H1 (cell line): ENCODE measurements around the gene KIAA1671. TPM values are rescaled to one million over a fixed set of nuclear protein-coding genes. Genes with fewer than 3 reads are reported as not detected.

ENCODE experiments used
- CTCF ChIA-PET: fragments of 300-600 bp; sonication (Branson Sonifier 250); formaldehyde crosslinking; loops from one replicate; lab custom pipeline; 2021; ENCODE audit not compliant: partially characterized antibody; lab: Charles Lee
- POLR2A ChIA-PET: fragments of 300-600 bp; sonication (Branson Sonifier 250); formaldehyde crosslinking; loops from one replicate; lab custom pipeline; 2021; ENCODE audit warnings: inconsistent platforms; ENCODE audit not compliant: partially characterized antibody; lab: Charles Lee
- DNase-seq, 2 experiments: peaks; one replicate each; pipeline versions ENCODE4 v3.0.0 to v3.0.0-alpha.2; 2010 to 2022; ENCODE audit warnings: low spot score in 2 of 2, low read depth in 1 of 2, mixed read lengths in 1 of 2
- FAIRE-seq: peaks from 2 replicates; lab custom pipeline; 2011; peaks lifted over from hg19 to GRCh38; lab: Jason Lieb, UNC
- H2AFZ ChIP-seq: 2 replicates; pipeline ENCODE4 v1.8.1; 2012; ENCODE audit warnings: low read length, inconsistent platforms
- H2AK5ac ChIP-seq: 2 replicates; pipeline ENCODE4 v1.6.1; 2013; ENCODE audit warnings: low read depth, low read length
- H2BK120ac ChIP-seq: replicated peaks from 2 replicates; pipeline ENCODE3; 2013; ENCODE audit warnings: low read depth, low read length, inconsistent platforms
- H2BK12ac ChIP-seq: 2 replicates; pipeline ENCODE4 v1.6.1; 2013; ENCODE audit warnings: low read depth, low read length
- H2BK15ac ChIP-seq: 2 replicates; pipeline ENCODE4 v1.6.1; 2013; ENCODE audit warnings: low read length
- H2BK20ac ChIP-seq: 2 replicates; pipeline ENCODE4 v1.6.1; 2013; ENCODE audit warnings: low read length
- H2BK5ac ChIP-seq: 2 replicates; pipeline ENCODE4 v1.6.1; 2013; ENCODE audit warnings: low read depth, low read length
- H3K14ac ChIP-seq: 2 replicates; pipeline ENCODE4 v1.6.1; 2013; ENCODE audit warnings: inconsistent platforms; ENCODE audit not compliant: insufficient read length
- H3K18ac ChIP-seq: 2 replicates; pipeline ENCODE4 v1.6.1; 2013; ENCODE audit warnings: low read length; ENCODE audit errors: extremely low read depth
- H3K23ac ChIP-seq: 2 replicates; pipeline ENCODE4 v1.6.1; 2013; ENCODE audit warnings: inconsistent platforms; ENCODE audit not compliant: insufficient read length
- H3K23me2 ChIP-seq: 2 replicates; pipeline ENCODE4 v1.6.1; 2013; ENCODE audit warnings: low read depth, low read length
- H3K27ac ChIP-seq: 2 replicates; pipeline ENCODE4 v1.6.1; 2011; ENCODE audit warnings: low read depth, low read length, inconsistent platforms
- H3K27me3 ChIP-seq, 4 experiments: replicated peaks in 1 of 4; 1 replicate in 1 of 4; 2 replicates in 3 of 4; pipeline versions ENCODE4 v1.6.1 to v1.8.1; 2011 to 2013; ENCODE audit warnings: low read length in 3 of 4, mild to moderate bottlenecking in 3 of 4, inconsistent platforms in 2 of 4, mixed read lengths in 2 of 4, moderate library complexity in 1 of 4; ENCODE audit not compliant: control insufficient read depth in 3 of 4, insufficient read depth in 3 of 4; ENCODE audit errors: extremely low read depth in 1 of 4
- H3K36me3 ChIP-seq, 4 experiments: 2 replicates each; pipeline versions ENCODE4 v1.6.1 to v1.8.1; 2011 to 2013; ENCODE audit warnings: mild to moderate bottlenecking in 4 of 4, low read length in 3 of 4, moderate library complexity in 2 of 4, control low read depth in 1 of 4, inconsistent platforms in 1 of 4; ENCODE audit not compliant: insufficient read depth in 4 of 4, control insufficient read depth in 2 of 4
- H3K4ac ChIP-seq: replicated peaks from 2 replicates; pipeline ENCODE3; 2013; ENCODE audit warnings: low read length, low read depth, mixed read lengths, inconsistent platforms; ENCODE audit not compliant: insufficient read length
- H3K4me1 ChIP-seq, 4 experiments: replicated peaks in 1 of 4; 1 replicate in 1 of 4; 2 replicates in 3 of 4; pipeline versions ENCODE4 v1.6.1 to v1.8.1; 2011 to 2013; ENCODE audit warnings: low read length in 3 of 4, inconsistent platforms in 2 of 4, mixed read lengths in 1 of 4; ENCODE audit not compliant: insufficient read depth in 4 of 4, control insufficient read depth in 3 of 4
- H3K4me2 ChIP-seq, 2 experiments: 2 replicates each; pipeline versions ENCODE4 v1.6.1 to v1.8.1; 2011 to 2013; ENCODE audit warnings: low read depth in 2 of 2, low read length in 2 of 2, control low read depth in 1 of 2, inconsistent platforms in 1 of 2, mild to moderate bottlenecking in 1 of 2; ENCODE audit not compliant: insufficient read depth in 1 of 2
- H3K4me3 ChIP-seq, 4 experiments: fragments of 200-600, 300-600 bp in 1 of 4; sonication (generic), shearing (Covaris generic), sonication (Bioruptor Twin) in 1 of 4; 2 replicates each; pipeline versions ENCODE4 v1.5.1 to v1.8.1; 2011 to 2016; ENCODE audit warnings: low read length in 4 of 4, low read depth in 3 of 4, control low read depth in 2 of 4, inconsistent platforms in 2 of 4, mild to moderate bottlenecking in 2 of 4, mixed read lengths in 1 of 4, moderate library complexity in 1 of 4; ENCODE audit not compliant: insufficient read depth in 2 of 4; ENCODE audit errors: extremely low read depth in 1 of 4
- H3K56ac ChIP-seq: replicated peaks from 2 replicates; pipeline ENCODE3; 2013; ENCODE audit warnings: low read depth, mild to moderate bottlenecking, mixed read lengths, low read length, inconsistent platforms; ENCODE audit not compliant: insufficient read length
- H3K79me1 ChIP-seq: 2 replicates; pipeline ENCODE4 v1.6.1; 2013; ENCODE audit warnings: low read depth, low read length, control low read depth
- H3K79me2 ChIP-seq, 2 experiments: 2 replicates each; pipeline versions ENCODE4 v1.6.1 to v1.8.1; 2012 to 2013; ENCODE audit warnings: low read length in 2 of 2, mild to moderate bottlenecking in 2 of 2, inconsistent platforms in 1 of 2; ENCODE audit not compliant: insufficient read depth in 2 of 2, control insufficient read depth in 1 of 2
- H3K9ac ChIP-seq, 4 experiments: replicated peaks in 1 of 4; 1 replicate in 1 of 4; 2 replicates in 3 of 4; pipeline versions ENCODE4 v1.6.1 to v1.8.1; 2011 to 2013; ENCODE audit warnings: low read depth in 3 of 4, low read length in 3 of 4, control low read depth in 2 of 4, mild to moderate bottlenecking in 2 of 4, moderate library complexity in 2 of 4, inconsistent platforms in 1 of 4; ENCODE audit errors: extremely low read depth in 1 of 4
- H3K9me3 ChIP-seq, 2 experiments: 2 replicates each; pipeline versions ENCODE4 v1.6.1 to v1.8.1; 2012 to 2013; ENCODE audit warnings: mild to moderate bottlenecking in 2 of 2, moderate library complexity in 2 of 2, control low read depth in 1 of 2, inconsistent platforms in 1 of 2, low read depth in 1 of 2, low read length in 1 of 2, mixed read lengths in 1 of 2; ENCODE audit not compliant: insufficient read depth in 2 of 2
- H4K20me1 ChIP-seq, 2 experiments: replicated peaks in 1 of 2; 2 replicates each; pipeline versions ENCODE3 to v1.8.1; 2011 to 2013; ENCODE audit warnings: inconsistent platforms in 2 of 2, low read length in 2 of 2, mild to moderate bottlenecking in 1 of 2; ENCODE audit not compliant: insufficient read depth in 2 of 2, control insufficient read depth in 1 of 2
- H4K5ac ChIP-seq: 2 replicates; pipeline ENCODE4 v1.6.1; 2013; ENCODE audit warnings: low read length, low read depth, mixed read lengths, inconsistent platforms; ENCODE audit not compliant: insufficient read length
- H4K8ac ChIP-seq: 2 replicates; pipeline ENCODE4 v1.8.0; 2013; ENCODE audit warnings: mild to moderate bottlenecking, moderate library complexity, low read length, inconsistent platforms; ENCODE audit not compliant: insufficient read depth; ENCODE audit errors: extremely low read depth
- H4K91ac ChIP-seq: replicated peaks from 2 replicates; pipeline ENCODE3; 2013; ENCODE audit warnings: low read length, mixed read lengths, inconsistent platforms; ENCODE audit not compliant: insufficient read length
- BRCA1 ChIP-seq: IDR thresholded peaks from 2 replicates; pipeline ENCODE4 v1.6.1; 2012; ENCODE audit warnings: low read depth, low read length, improper control_type of control experiment
- CHD2 ChIP-seq: IDR thresholded peaks from 2 replicates; pipeline ENCODE4 v1.6.1; 2012; ENCODE audit warnings: low read length, improper control_type of control experiment
- HDAC6 ChIP-seq: IDR thresholded peaks from one replicate; pipeline ENCODE4 v1.7.1; 2012; ENCODE audit warnings: low read depth, mild to moderate bottlenecking, inconsistent platforms, low read length, moderate library complexity
- MAFK ChIP-seq: IDR thresholded peaks from 2 replicates; pipeline ENCODE4 v1.6.1; 2012; ENCODE audit warnings: low read depth, mild to moderate bottlenecking, improper control_type of control experiment, low read length
- MAX ChIP-seq: IDR thresholded peaks from 2 replicates; pipeline ENCODE4 v1.6.1; 2012; ENCODE audit warnings: inconsistent platforms
- NRF1 ChIP-seq: IDR thresholded peaks from 2 replicates; pipeline ENCODE4 v1.6.1; 2011; ENCODE audit warnings: mild to moderate bottlenecking, low read depth, low read length, improper control_type of control experiment
- POLR2A ChIP-seq, 2 experiments: IDR thresholded peaks; 1 replicate in 1 of 2; 2 replicates in 1 of 2; pipeline ENCODE4 v1.6.1; 2011; ENCODE audit warnings: low read depth in 2 of 2, low read length in 2 of 2, mild to moderate bottlenecking in 2 of 2; ENCODE audit errors: control extremely low read depth in 1 of 2
- RFX5 ChIP-seq: IDR thresholded peaks from 2 replicates; pipeline ENCODE4 v1.6.1; 2011; ENCODE audit warnings: low read depth, low read length, improper control_type of control experiment, borderline replicate concordance
- SIN3A ChIP-seq, 2 experiments: IDR thresholded peaks in 1 of 2; conservative IDR thresholded peaks in 1 of 2; 2 replicates each; pipeline ENCODE4 v1.6.1; 2011 to 2012; ENCODE audit warnings: low read length in 2 of 2, improper control_type of control experiment in 1 of 2, low read depth in 1 of 2, mild to moderate bottlenecking in 1 of 2
- SIRT6 ChIP-seq: IDR thresholded peaks from one replicate; pipeline ENCODE4 v1.7.1; 2012; ENCODE audit warnings: low read length, inconsistent platforms
- USF2 ChIP-seq: IDR thresholded peaks from 2 replicates; pipeline ENCODE4 v1.6.1; 2011; ENCODE audit warnings: low read length, improper control_type of control experiment
- WGBS, 2 experiments: shearing (Covaris generic) in 1 of 2; methylation state at CpG; one replicate each; pipeline versions ENCODE4 v1.1.6 to v1.1.7; 2013 to 2015; ENCODE audit warnings: low lambda C conversion rate in 2 of 2, mixed read lengths in 2 of 2, inconsistent platforms in 1 of 2, low coverage in 1 of 2, missing lambda C conversion rate in 1 of 2; ENCODE audit not compliant: insufficient replicate concordance in 2 of 2, insufficient coverage in 1 of 2, insufficient read length in 1 of 2; ENCODE audit errors: extremely low coverage in 1 of 2, missing lambda C conversion rate in 1 of 2; 5-methylcytosine and 5-hydroxymethylcytosine counted together
- polyA plus RNA-seq, 7 experiments: library from polyadenylated mRNA; depleted of rRNA in 3 of 7; stranded (reverse) in 5 of 7; unstranded in 2 of 7; fragments of >200 nt in 5 of 7; fragments of 200-250 nt in 2 of 7; gene quantifications; 1 replicate in 5 of 7; 2 replicates in 1 of 7; 4 replicates in 1 of 7; pipeline versions ENCODE4 v1.2.1 to v1.2.3, GENCODE V29; 2011 to 2013; ENCODE audit warnings: missing spikeins in 2 of 7, mixed read lengths in 2 of 7
- total RNA-seq: library from RNA; stranded (reverse); fragmentation: NEBNext Ultra II Directional; extraction: Animal tissue kit (Norgen Biotek cat#: 25700); gene quantifications from 2 replicates; pipeline ENCODE4 v1.2.1, GENCODE V29; 2021

The KIAA1671 gene
- total and polyA plus RNA-seq, 2 of the 8 experiments (the other 6 are each of a cell fraction or from before 2014, with no cell fraction given), result 6.4 to 23.9 TPM

- H2AK5ac ChIP-seq, result no peak overlapping the region
- H3K36me3 ChIP-seq, result peaks cover 8 to 17% (median 11%) of the 10 kb centered on the region in 4 experiments; a peak in 5 of 8 replicates
- H3K56ac ChIP-seq, result no peak overlapping the region
- H3K4me3 ChIP-seq, result no peak overlapping the region
- no peak overlapping the region for H4K5ac ChIP-seq
- H2BK5ac ChIP-seq, result no peak overlapping the region
- FAIRE-seq (no peak), DNase-seq (no peak)
- no peak overlapping the region for H3K9ac ChIP-seq
- H4K20me1 ChIP-seq, result peaks cover 2 to 3% of the 10 kb centered on the region in 2 experiments
- ChIA-PET POLR2A (no interaction called here), CTCF (interaction anchor here (0.7 to 11.6 kb wide), 28 partner anchors 10 to 837 kb away, joined by 3 to 221 read pairs (median 4); partner anchors contain the start of genes KIAA1671 and LHFPL7)
- no peak overlapping the region for H3K18ac ChIP-seq
- H2BK20ac ChIP-seq, result no peak overlapping the region
- no peak overlapping the region for H4K91ac ChIP-seq
- H3K4me2 ChIP-seq, result no peak overlapping the region
- WGBS, 2 experiments, result 92% methylated on average over 6 of the region's 6 CpGs; no CpG with 5 or more reads in 1 of the 2 experiments
- TF ChIP-seq SIN3A (conservative IDR thresholded peaks at IDR 0.05 in 1 of 2, IDR thresholded peaks at IDR 0.05 in 1 of 2; ENCODE audit: low read depth in 1 of 2, low read length in 2 of 2), result no peak
- TF ChIP-seq CHD2, result no peak
- TF ChIP-seq NRF1, result no peak
- TF ChIP-seq SIRT6, result no peak
- TF ChIP-seq POLR2A (IDR thresholded peaks at IDR 0.05; ENCODE audit: control extremely low read depth in 1 of 2, low read depth in 2 of 2, low read length in 2 of 2), result no peak
- TF ChIP-seq BRCA1, result no peak
- TF ChIP-seq MAX, result no peak
- no peak for TF ChIP-seq USF2
- TF ChIP-seq MAFK, result no peak
- TF ChIP-seq HDAC6, result no peak
- no peak for TF ChIP-seq RFX5
- H2AFZ ChIP-seq, result no peak overlapping the region
- no peaks in the 10 kb centered on the region for H3K79me1 ChIP-seq
- no peak overlapping the region for H3K23ac ChIP-seq
- H2BK15ac ChIP-seq, result no peak overlapping the region
- no peaks in the 10 kb centered on the region for H3K4me1 ChIP-seq
- no peaks in the 10 kb centered on the region for H3K79me2 ChIP-seq
- peaks cover 10 to 14% of the 10 kb centered on the region in 2 experiments; a peak in 3 of 4 replicates for H3K9me3 ChIP-seq
- no peaks in the 10 kb centered on the region for H3K23me2 ChIP-seq
- no peak overlapping the region for H3K27ac ChIP-seq
- no peak overlapping the region for H2BK12ac ChIP-seq
- no peak overlapping the region for H3K4ac ChIP-seq
- H4K8ac ChIP-seq, result no peak overlapping the region
- H2BK120ac ChIP-seq, result no peak overlapping the region
- no peak overlapping the region for H3K14ac ChIP-seq
- no peaks in the 10 kb centered on the region for H3K27me3 ChIP-seq
Measured at GRCh38 chr22:25049770-25050169, 97.3 kb downstream of the KIAA1671 start.
